A549 (cell line): ENCODE results near the gene MYL12A. TPM values are rescaled to one million over a fixed set of nuclear protein-coding genes. Genes with fewer than 3 reads are reported as not detected.
A peak's percentile ranks its signal among the peaks of the same experiment; 100 is the strongest.
"Not testable (repeated sequence)": the region's sequence is repeated elsewhere in the genome, so short reads cannot be mapped to it uniquely, and the experiment has no call there.

Experiments used
- ATAC-seq, 2 experiments: fragments of 200-7000 bp in 1 of 2; fragments of >200 bp in 1 of 2; cut with Nextera tagmentation in 1 of 2; cut with Tn5 transposase in 1 of 2; 3 replicates each; pipeline versions ENCODE4 v1.8.0 to v1.9.1; 2018 to 2020; ENCODE audit warnings: mild to moderate bottlenecking in 1 of 2, moderate library complexity in 1 of 2
- CTCF ChIA-PET: fragments of 300-600 bp; sonication (Branson Sonifier 250); formaldehyde crosslinking; extraction: SDS; loops from one replicate; lab custom pipeline; 2021; ENCODE audit warnings: antibody characterized with exemption, inconsistent platforms; lab: Yijun Ruan, JAX
- POLR2A ChIA-PET: fragments of 350-600 bp; formaldehyde crosslinking; extraction: SDS; loops from one replicate; lab custom pipeline; 2021; ENCODE audit warnings: antibody characterized with exemption, inconsistent platforms; lab: Yijun Ruan, JAX
- DNase-seq, 2 experiments: peaks; one replicate each; pipeline versions ENCODE4 v3.0.0 to v3.0.0-alpha.2; 2011 to 2016; ENCODE audit warnings: low read depth in 1 of 2, low spot score in 1 of 2
- FAIRE-seq: peaks from 2 replicates; lab custom pipeline; 2011; peaks lifted over from hg19 to GRCh38; lab: Jason Lieb, UNC
- H3K27ac ChIP-seq, 2 experiments: fragments of >200 bp; sonication (Bioruptor Twin); formaldehyde crosslinking; 3 replicates each; pipeline ENCODE4 v1.5.1; 2016 to 2017
- H3K4me1 ChIP-seq: fragments of >200 bp; sonication (Bioruptor Twin); formaldehyde crosslinking; 3 replicates; pipeline ENCODE4 v1.6.1; 2016
- H3K4me2 ChIP-seq: fragments of >200 bp; sonication (Bioruptor Twin); formaldehyde crosslinking; 3 replicates; pipeline ENCODE4 v1.6.1; 2016
- H3K4me3 ChIP-seq: fragments of >200 bp; sonication (Bioruptor Twin); formaldehyde crosslinking; 3 replicates; pipeline ENCODE4 v1.5.1; 2016
- H3K9me3 ChIP-seq: fragments of >200 bp; sonication (Bioruptor Twin); formaldehyde crosslinking; 3 replicates; pipeline ENCODE4 v1.6.1; 2016
- BHLHE40 ChIP-seq: IDR thresholded peaks from 2 replicates; pipeline ENCODE4 v1.6.1; 2012; ENCODE audit warnings: low read depth, low read length, inconsistent platforms
- CBX8 ChIP-seq: fragments of 200-600 bp; sonication (generic); IDR thresholded peaks from 2 replicates; pipeline ENCODE4 v1.6.1; 2016
- E2F6 ChIP-seq: IDR thresholded peaks from 2 replicates; pipeline ENCODE4 v1.6.1; 2012; ENCODE audit warnings: low read depth, borderline replicate concordance
- EP300 ChIP-seq, 2 experiments: fragments of >200 bp; sonication (Bioruptor Twin); formaldehyde crosslinking; IDR thresholded peaks; 2 replicates in 1 of 2; 3 replicates in 1 of 2; pipeline ENCODE4 v1.6.1; 2016 to 2017
- GATA3 ChIP-seq: IDR thresholded peaks from 2 replicates; pipeline ENCODE4 v1.6.1; 2012; ENCODE audit warnings: borderline replicate concordance
- HEYL ChIP-seq: fragments of 250-450 bp; sonication (Bioruptor Pico); IDR thresholded peaks from 2 replicates; pipeline ENCODE4 v1.8.0; 2021; ENCODE audit warnings: mild to moderate bottlenecking, moderate library complexity
- JUN ChIP-seq, 2 experiments: fragments of >200 bp; sonication (Bioruptor Twin); formaldehyde crosslinking; IDR thresholded peaks; 2 replicates in 1 of 2; 3 replicates in 1 of 2; pipeline ENCODE4 v1.6.1; 2016 to 2017
- MAZ ChIP-seq: fragments of 150-350 bp; IDR thresholded peaks from 2 replicates; pipeline ENCODE4 v1.6.1; 2014; ENCODE audit warnings: antibody characterized with exemption, low read depth, low read length, borderline replicate concordance
- PBX3 ChIP-seq: IDR thresholded peaks from 2 replicates; pipeline ENCODE4 v1.6.1; 2012
- PHF8 ChIP-seq: fragments of 200-600 bp; sonication (generic); IDR thresholded peaks from 2 replicates; pipeline ENCODE4 v1.6.1; 2016; ENCODE audit warnings: low read depth, mild to moderate bottlenecking, antibody characterized with exemption, moderate library complexity, borderline replicate concordance
- POLR2A ChIP-seq: IDR thresholded peaks from 2 replicates; pipeline ENCODE4 v1.6.1; 2012; ENCODE audit warnings: mild to moderate bottlenecking, low read length
- POLR2AphosphoS2 ChIP-seq: conservative IDR thresholded peaks from 2 replicates; pipeline ENCODE4 v1.6.1; 2012; ENCODE audit warnings: low read length, improper control_type of control experiment, inconsistent platforms
- RARB ChIP-seq: fragments of 250-450 bp; sonication (Bioruptor Pico); IDR thresholded peaks from 2 replicates; pipeline ENCODE4 v1.8.0; 2021; ENCODE audit warnings: mild to moderate bottlenecking, moderate library complexity
- RCOR1 ChIP-seq: fragments of 150-350 bp; IDR thresholded peaks from 2 replicates; pipeline ENCODE4 v1.6.1; 2014; ENCODE audit warnings: antibody characterized with exemption, low read length, low read depth
- RFX5 ChIP-seq: fragments of 450-650 bp; IDR thresholded peaks from 2 replicates; pipeline ENCODE4 v1.7.1; 2014; ENCODE audit warnings: antibody characterized with exemption, mild to moderate bottlenecking, moderate library complexity
- SMC3 ChIP-seq: fragments of >200 bp; sonication (Bioruptor Twin); formaldehyde crosslinking; IDR thresholded peaks from 3 replicates; pipeline ENCODE4 v1.6.1; 2018; ENCODE audit warnings: inconsistent platforms
- TFCP2L1 ChIP-seq: fragments of 250-450 bp; sonication (Bioruptor Pico); IDR thresholded peaks from 2 replicates; pipeline ENCODE4 v1.5.0; 2021; ENCODE audit warnings: mild to moderate bottlenecking
- TP53 ChIP-seq: fragments of 250-450 bp; sonication (Bioruptor Pico); IDR thresholded peaks from 2 replicates; pipeline ENCODE4 v1.5.0; 2021; ENCODE audit warnings: mild to moderate bottlenecking, moderate library complexity
- USF2 ChIP-seq: fragments of 450-650 bp; IDR thresholded peaks from 2 replicates; pipeline ENCODE4 v1.6.1; 2014; ENCODE audit warnings: antibody characterized with exemption
- ZSCAN20 ChIP-seq: fragments of 250-450 bp; sonication (Bioruptor Pico); IDR thresholded peaks from 2 replicates; pipeline ENCODE4 v1.8.0; 2022; ENCODE audit warnings: mild to moderate bottlenecking, moderate library complexity
- WGBS: methylation state at CpG from one replicate; pipeline ENCODE4 v1.1.6; 2017; ENCODE audit errors: missing lambda C conversion rate; 5-methylcytosine and 5-hydroxymethylcytosine counted together
- polyA minus RNA-seq: library from RNA; depleted of rRNA, polyadenylated mRNA; stranded (reverse); fragments of >200 nt; gene quantifications from 2 replicates; pipeline ENCODE4 v1.2.3, GENCODE V29; 2011; rRNA and poly(A)+ RNA removed
- polyA plus RNA-seq, 4 experiments: library from polyadenylated mRNA; depleted of rRNA in 3 of 4; stranded (reverse); fragments of >200 nt; fragmentation: RNase III in 1 of 4; extraction: RNeasy Plus Mini Kit Qiagen cat#74134 plus additional on column Dnase treatment in 1 of 4; gene quantifications; 2 replicates in 3 of 4; 3 replicates in 1 of 4; pipeline ENCODE4 v1.2.3, GENCODE V29; 2011 to 2017
- TF ChIP-seq, protein P1 (sequence below): IDR thresholded peaks from 2 replicates; pipeline ENCODE4 v1.6.1; 2012
- TF ChIP-seq, protein P2 (sequence below): fragments of >200 bp; sonication (Bioruptor Twin); formaldehyde crosslinking; IDR thresholded peaks from 3 replicates; pipeline ENCODE4 v1.6.1; 2016
- TF ChIP-seq, protein P3 (sequence below): fragments of 250-450 bp; sonication (Bioruptor Pico); IDR thresholded peaks from 2 replicates; pipeline ENCODE4 v1.5.0; 2021; ENCODE audit warnings: mild to moderate bottlenecking, moderate library complexity, borderline replicate concordance
- TF ChIP-seq, protein P4 (sequence below): fragments of 200-600 bp; sonication (generic); IDR thresholded peaks from 2 replicates; pipeline ENCODE4 v1.6.1; 2016; ENCODE audit warnings: antibody characterized with exemption, mild to moderate bottlenecking, moderate library complexity

Gene MYL12A
- polyA plus RNA-seq (2011; rRNA removed): 446 and 510 TPM in 2 replicates
- polyA plus RNA-seq (2012; cell fraction: cytosol; rRNA removed): 183 and 195 TPM in 2 replicates
- 75.7 and 105 TPM in 2 replicates for polyA plus RNA-seq (2012; cell fraction: nucleus; rRNA removed)
- polyA plus RNA-seq (2017; fragmentation: RNase III; extraction: RNeasy Plus Mini Kit Qiagen cat#74134 plus additional on column Dnase treatment): 514 to 544 TPM (median 539 TPM) in 3 replicates
- polyA minus RNA-seq: 165 and 202 TPM in 2 replicates

DNA sequence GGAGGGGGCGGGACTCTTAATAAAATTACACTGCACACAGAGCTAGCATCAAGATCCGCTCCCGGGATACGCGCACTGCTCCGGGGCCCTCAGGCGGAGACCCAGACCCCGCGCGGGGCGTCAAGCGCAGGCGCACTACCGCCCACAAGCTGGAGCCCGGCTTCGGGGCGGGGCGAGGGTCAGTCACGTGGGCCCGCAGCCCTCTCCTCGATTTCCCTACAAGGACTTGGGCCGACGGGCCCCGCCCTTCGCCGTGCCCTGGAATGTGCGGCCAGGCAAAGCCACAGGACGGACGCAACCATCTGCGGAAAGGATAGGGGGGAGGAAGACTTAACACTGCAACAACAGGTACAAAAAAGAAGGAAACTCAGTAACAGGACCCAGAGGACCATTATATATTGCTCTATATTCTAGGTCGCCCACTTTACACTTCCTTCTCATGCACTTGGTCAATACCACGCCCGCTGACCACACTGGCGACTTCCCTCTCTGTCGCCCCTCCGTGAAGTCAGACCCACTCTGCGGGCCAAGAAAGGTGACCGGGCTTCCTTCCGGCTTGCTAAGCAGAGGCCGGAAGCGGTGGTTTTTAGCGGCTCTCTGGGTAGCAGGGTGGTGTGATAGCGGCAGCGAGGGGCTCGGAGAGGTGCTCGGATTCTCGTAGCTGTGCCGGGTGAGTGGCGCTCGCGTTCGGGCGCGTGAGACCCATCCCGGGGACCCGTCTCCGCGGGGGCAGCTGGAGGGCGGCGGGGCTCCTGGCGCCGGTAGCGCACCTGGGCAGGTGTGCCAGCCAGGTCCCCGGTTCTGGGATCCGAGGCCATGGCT, at the start of gene MYL12A:
Gene MYL12A (plus strand): TSS at position 562 of the 822 bp plus-strand sequence. CDS start 5,447 bp downstream, outside the sequence.
- H3K9me3 ChIP-seq: no peaks in the 10 kb centered on the region
- ChIA-PET POLR2A (interaction anchor here (0.5 to 1.9 kb wide), 8 partner anchors 201 to 734 kb away, joined by 3 to 7 read pairs (median 4); no protein-coding TSS in a partner anchor), CTCF (interaction anchor here (0.6 to 3.1 kb wide), 15 partner anchors 12 to 483 kb away, joined by 3 to 35 read pairs (median 5); no protein-coding TSS in a partner anchor)
- 2% methylated on average over 18 of the region's 65 CpGs for WGBS
- H3K4me3 ChIP-seq: peak within 1 kb of the TSS; percentile 82
- no peak for FAIRE-seq
- peak; percentile 67 to 98 for DNase-seq
- peak within 1 kb of the TSS; percentile 91 for H3K4me2 ChIP-seq
- peak within 1 kb of the TSS; percentile 93 to 98 for H3K27ac ChIP-seq
- H3K4me1 ChIP-seq: peaks cover 38% of the 10 kb centered on the region
- ATAC-seq: peak; percentile 87 to 88
- TF ChIP-seq, protein P1, sequence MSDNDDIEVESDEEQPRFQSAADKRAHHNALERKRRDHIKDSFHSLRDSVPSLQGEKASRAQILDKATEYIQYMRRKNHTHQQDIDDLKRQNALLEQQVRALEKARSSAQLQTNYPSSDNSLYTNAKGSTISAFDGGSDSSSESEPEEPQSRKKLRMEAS: peak; percentile 76
- TF ChIP-seq POLR2A: peak; percentile 82
- TF ChIP-seq USF2: peak; percentile 96
- no peak; the same call in 1 of the 2 replicates for TF ChIP-seq RFX5
- TF ChIP-seq, protein P2, sequence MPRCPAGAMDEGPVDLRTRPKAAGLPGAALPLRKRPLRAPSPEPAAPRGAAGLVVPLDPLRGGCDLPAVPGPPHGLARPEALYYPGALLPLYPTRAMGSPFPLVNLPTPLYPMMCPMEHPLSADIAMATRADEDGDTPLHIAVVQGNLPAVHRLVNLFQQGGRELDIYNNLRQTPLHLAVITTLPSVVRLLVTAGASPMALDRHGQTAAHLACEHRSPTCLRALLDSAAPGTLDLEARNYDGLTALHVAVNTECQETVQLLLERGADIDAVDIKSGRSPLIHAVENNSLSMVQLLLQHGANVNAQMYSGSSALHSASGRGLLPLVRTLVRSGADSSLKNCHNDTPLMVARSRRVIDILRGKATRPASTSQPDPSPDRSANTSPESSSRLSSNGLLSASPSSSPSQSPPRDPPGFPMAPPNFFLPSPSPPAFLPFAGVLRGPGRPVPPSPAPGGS: peak; percentile 35; the same call in 1 of the 3 replicates
- no peak for TF ChIP-seq HEYL
- TF ChIP-seq PHF8: peak; percentile 87
- TF ChIP-seq EP300 (IDR thresholded peaks at IDR 0.05): no peak
- TF ChIP-seq E2F6: peak; percentile 46; the same call in 1 of the 2 replicates
- TF ChIP-seq GATA3: peak; percentile 81
- no peak for TF ChIP-seq ZSCAN20
- no peak for TF ChIP-seq RARB
- TF ChIP-seq, protein P3, sequence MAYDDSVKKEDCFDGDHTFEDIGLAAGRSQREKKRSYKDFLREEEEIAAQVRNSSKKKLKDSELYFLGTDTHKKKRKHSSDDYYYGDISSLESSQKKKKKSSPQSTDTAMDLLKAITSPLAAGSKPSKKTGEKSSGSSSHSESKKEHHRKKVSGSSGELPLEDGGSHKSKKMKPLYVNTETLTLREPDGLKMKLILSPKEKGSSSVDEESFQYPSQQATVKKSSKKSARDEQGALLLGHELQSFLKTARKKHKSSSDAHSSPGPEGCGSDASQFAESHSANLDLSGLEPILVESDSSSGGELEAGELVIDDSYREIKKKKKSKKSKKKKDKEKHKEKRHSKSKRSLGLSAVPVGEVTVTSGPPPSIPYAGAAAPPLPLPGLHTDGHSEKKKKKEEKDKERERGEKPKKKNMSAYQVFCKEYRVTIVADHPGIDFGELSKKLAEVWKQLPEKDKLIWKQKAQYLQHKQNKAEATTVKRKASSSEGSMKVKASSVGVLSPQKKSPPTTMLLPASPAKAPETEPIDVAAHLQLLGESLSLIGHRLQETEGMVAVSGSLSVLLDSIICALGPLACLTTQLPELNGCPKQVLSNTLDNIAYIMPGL (CRISPR knock-in tag): no peak; the same call in 1 of the 2 replicates
- TF ChIP-seq, protein P4, sequence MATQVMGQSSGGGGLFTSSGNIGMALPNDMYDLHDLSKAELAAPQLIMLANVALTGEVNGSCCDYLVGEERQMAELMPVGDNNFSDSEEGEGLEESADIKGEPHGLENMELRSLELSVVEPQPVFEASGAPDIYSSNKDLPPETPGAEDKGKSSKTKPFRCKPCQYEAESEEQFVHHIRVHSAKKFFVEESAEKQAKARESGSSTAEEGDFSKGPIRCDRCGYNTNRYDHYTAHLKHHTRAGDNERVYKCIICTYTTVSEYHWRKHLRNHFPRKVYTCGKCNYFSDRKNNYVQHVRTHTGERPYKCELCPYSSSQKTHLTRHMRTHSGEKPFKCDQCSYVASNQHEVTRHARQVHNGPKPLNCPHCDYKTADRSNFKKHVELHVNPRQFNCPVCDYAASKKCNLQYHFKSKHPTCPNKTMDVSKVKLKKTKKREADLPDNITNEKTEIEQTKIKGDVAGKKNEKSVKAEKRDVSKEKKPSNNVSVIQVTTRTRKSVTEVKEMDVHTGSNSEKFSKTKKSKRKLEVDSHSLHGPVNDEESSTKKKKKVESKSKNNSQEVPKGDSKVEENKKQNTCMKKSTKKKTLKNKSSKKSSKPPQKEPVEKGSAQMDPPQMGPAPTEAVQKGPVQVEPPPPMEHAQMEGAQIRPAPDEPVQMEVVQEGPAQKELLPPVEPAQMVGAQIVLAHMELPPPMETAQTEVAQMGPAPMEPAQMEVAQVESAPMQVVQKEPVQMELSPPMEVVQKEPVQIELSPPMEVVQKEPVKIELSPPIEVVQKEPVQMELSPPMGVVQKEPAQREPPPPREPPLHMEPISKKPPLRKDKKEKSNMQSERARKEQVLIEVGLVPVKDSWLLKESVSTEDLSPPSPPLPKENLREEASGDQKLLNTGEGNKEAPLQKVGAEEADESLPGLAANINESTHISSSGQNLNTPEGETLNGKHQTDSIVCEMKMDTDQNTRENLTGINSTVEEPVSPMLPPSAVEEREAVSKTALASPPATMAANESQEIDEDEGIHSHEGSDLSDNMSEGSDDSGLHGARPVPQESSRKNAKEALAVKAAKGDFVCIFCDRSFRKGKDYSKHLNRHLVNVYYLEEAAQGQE: peak; percentile 21; the same call in 1 of the 2 replicates
- TF ChIP-seq POLR2AphosphoS2: no peak
- TF ChIP-seq PBX3: no peak
- no peak for TF ChIP-seq MAZ
- no peak for TF ChIP-seq SMC3
- peak; percentile 69; the same call in 1 of the 2 replicates for TF ChIP-seq BHLHE40
- TF ChIP-seq JUN (IDR thresholded peaks at IDR 0.05): peak; percentile 34 to 68; a peak in 3 of 5 replicates
- no peak for TF ChIP-seq TFCP2L1 (CRISPR knock-in tag)
- no peak for TF ChIP-seq RCOR1
- 0 out of 2 replicates have a peak, but pooled peaks have one; percentile 28 for TF ChIP-seq TP53 (CRISPR knock-in tag)
- TF ChIP-seq CBX8: no peak

DNA sequence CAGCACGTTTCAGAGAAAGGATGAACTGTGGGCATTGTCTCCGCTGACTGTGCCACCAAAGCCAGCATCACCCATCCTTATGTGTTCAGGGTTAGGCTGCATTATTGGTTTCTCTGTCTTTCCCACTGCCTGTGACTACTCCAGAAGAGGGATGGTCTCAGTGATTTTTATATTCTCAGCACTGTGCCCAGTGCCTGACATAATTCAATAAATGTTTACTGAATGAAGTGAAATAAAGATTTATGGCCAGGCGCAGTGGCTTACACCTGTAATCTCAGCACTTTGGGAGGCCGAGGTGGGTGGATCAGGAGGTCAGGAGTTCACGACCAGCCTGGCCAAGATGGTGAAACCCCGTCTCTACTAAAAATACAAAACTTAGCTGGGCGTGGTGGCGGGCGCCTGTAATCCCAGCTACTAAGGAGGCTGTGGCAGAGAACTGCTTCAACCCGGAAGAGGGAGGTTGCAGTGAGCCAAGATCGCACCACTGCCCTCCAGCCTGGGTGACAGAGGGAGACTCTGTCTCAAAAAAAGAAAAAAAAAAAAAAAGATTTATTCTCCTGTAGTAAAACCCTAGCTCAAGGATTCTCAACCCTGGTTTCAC, 49.2 kb upstream of the MYL12A start:
- WGBS: 79% methylated on average over 11 of the region's 11 CpGs
- CTCF ChIA-PET: interaction anchor here (0.8 kb wide), 1 partner anchor 41 kb away, joined by 3 read pairs; no protein-coding TSS in a partner anchor
- H3K4me3 ChIP-seq, POLR2A ChIA-PET, H3K4me2 ChIP-seq, H3K27ac ChIP-seq, DNase-seq, FAIRE-seq, H3K4me1 ChIP-seq, ATAC-seq: not testable (repeated sequence)
- peaks cover 11% of the 10 kb centered on the region; the same call in 2 of the 3 replicates for H3K9me3 ChIP-seq
